ENCODE data around the gene OPCML. TPM values are rescaled to one million over a fixed set of nuclear protein-coding genes. Genes with fewer than 3 reads are reported as not detected.

The OPCML gene
- total and polyA plus RNA-seq, 4 donors, result under 0.01 to 0.01 TPM; not detected in 2

- H3K27me3 ChIP-seq (ENCODE audit: control insufficient read depth in 4 of 4, insufficient read depth in 4 of 4, low read length in 3 of 4), result peaks cover 0 to 3% (median 0%) of the 10 kb centered on the region in 4 donors
- no peak overlapping the region for H3K27ac ChIP-seq (ENCODE audit: low read depth in 1 of 2, low read length in 2 of 2)
- no peak for DNase-seq (ENCODE audit: low spot score)
- no peaks in the 10 kb centered on the region for H3K9me3 ChIP-seq (ENCODE audit: control insufficient read depth in 4 of 4, low read length in 3 of 4)
- H3K4me3 ChIP-seq (ENCODE audit: low read depth in 1 of 3, low read length in 3 of 3), result no peak overlapping the region
- WGBS, result 80% methylated on average over 4 of the region's 4 CpGs
- no peaks in the 10 kb centered on the region for H3K36me3 ChIP-seq (ENCODE audit: control insufficient read depth in 4 of 4, insufficient read depth in 3 of 4, low read depth in 1 of 4, low read length in 3 of 4)
- H3K4me1 ChIP-seq (ENCODE audit: control insufficient read depth in 4 of 4, insufficient read depth in 4 of 4, low read length in 3 of 4), result no peaks in the 10 kb centered on the region
- H3K9ac ChIP-seq (ENCODE audit: low read depth in 1 of 2, low read length in 2 of 2), result no peak overlapping the region
- TF ChIP-seq TAF1 (conservative IDR thresholded peaks at IDR 0.05) (no peak), EGR1 (IDR thresholded peaks at IDR 0.05; ENCODE audit: low read depth in 2 of 2) (no peak), HNF4G (IDR thresholded peaks at IDR 0.05) (no peak), NR2F2 (IDR thresholded peaks at IDR 0.05) (no peak), YY1 (IDR thresholded peaks at IDR 0.05) (no peak), FOXA2 (IDR thresholded peaks at IDR 0.05) (no peak), FOXA1 (IDR thresholded peaks at IDR 0.05) (no peak), RXRA (IDR thresholded peaks at IDR 0.05) (no peak), REST (IDR thresholded peaks at IDR 0.05) (no peak), JUND (IDR thresholded peaks at IDR 0.05) (no peak), ZBTB33 (IDR thresholded peaks at IDR 0.05) (no peak), SP1 (IDR thresholded peaks at IDR 0.05) (no peak), ATF3 (IDR thresholded peaks at IDR 0.05) (no peak), GABPA (IDR thresholded peaks at IDR 0.05 in 1 of 2, conservative IDR thresholded peaks at IDR 0.05 in 1 of 2) (no peak), CTCF (IDR thresholded peaks at IDR 0.05; ENCODE audit: low read depth, low read length, missing input control) (no peak), RAD21 (IDR thresholded peaks at IDR 0.05) (no peak), MAX (IDR thresholded peaks at IDR 0.05) (no peak), HNF4A (conservative IDR thresholded peaks at IDR 0.05) (no peak)
These were observed 1030.9 kb downstream of the OPCML start for GRCh38 chr11:132501356-132501755.
